ENCODE data around the gene NEDD8. TPM values are rescaled to one million over a fixed set of nuclear protein-coding genes. Genes with fewer than 3 reads are reported as not detected.
A peak's percentile ranks its signal among the peaks of the same experiment; 100 is the strongest.

NEDD8 gene
- total RNA-seq, 1 donor from 2014 or later, result 251 TPM

DNA sequence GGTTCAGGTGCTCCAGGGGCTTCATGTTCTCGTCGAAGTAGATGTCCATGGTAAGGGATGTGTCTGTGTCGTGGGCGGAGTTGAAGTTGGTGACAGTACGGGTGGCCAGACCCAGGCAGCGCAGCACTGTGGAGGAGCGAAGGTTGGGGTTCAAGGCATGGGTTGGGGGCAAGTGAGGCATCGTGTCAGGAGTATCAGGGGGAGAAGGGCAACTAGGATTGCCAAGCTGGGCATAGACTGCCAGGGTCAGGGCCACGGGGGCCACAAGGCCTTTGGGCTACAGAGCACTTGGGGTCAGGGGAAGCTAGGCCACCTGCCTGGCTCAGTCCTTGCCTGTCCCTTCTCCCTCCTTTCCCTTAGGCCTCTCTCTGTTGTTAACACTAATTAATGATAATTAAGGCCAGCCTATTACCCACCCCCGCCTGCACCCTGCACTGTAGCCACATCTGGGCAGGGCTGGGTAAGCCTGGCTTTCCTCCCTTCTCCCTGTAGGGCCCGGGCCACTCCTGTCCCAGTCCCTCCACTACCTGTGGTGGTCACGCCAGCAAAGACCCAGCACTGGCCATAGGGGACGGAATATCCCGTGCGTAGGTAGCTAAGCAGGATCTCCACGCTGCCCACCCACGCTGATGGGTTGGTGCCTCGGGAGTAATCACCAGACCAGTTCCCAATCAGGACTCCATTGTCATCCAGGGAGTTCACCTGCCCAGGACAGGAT is 26.5 kb upstream of the NEDD8 start:
- no peak for DNase-seq (ENCODE audit: low read depth)
- TF ChIP-seq EZH2 (IDR thresholded peaks at IDR 0.05; ENCODE audit: insufficient read depth, low read length), result no peak
- no peak for TF ChIP-seq CTCF (IDR thresholded peaks at IDR 0.05; ENCODE audit: insufficient read depth, low read depth, low read length)
- Histone ChIP-seq H3K4me3 (ENCODE audit: insufficient read depth, low read depth, low read length) (no peak overlapping the region), H3K27ac (ENCODE audit: low read depth, low read length) (no peak overlapping the region), H4K20me1 (ENCODE audit: insufficient read depth, low read length) (no peaks in the 10 kb centered on the region), H3K4me2 (ENCODE audit: low read length) (no peak overlapping the region), H3K36me3 (ENCODE audit: insufficient read depth, low read length) (no peaks in the 10 kb centered on the region), H3K27me3 (ENCODE audit: insufficient read depth, low read length) (no peaks in the 10 kb centered on the region), H3K79me2 (ENCODE audit: insufficient read depth, low read length) (no peaks in the 10 kb centered on the region), H3K9ac (ENCODE audit: low read length) (no peak overlapping the region), H3K4me1 (ENCODE audit: insufficient read depth, low read length) (peaks cover 3% of the 10 kb centered on the region), H3K9me3 (ENCODE audit: insufficient read depth, low read depth, low read length) (no peaks in the 10 kb centered on the region), H2AFZ (ENCODE audit: low read depth, low read length) (no peak overlapping the region)
- Mint-ChIP-seq H3K9me3 (ENCODE audit: unreplicated experiment) (no peaks in the 10 kb centered on the region), H3K27ac (ENCODE audit: unreplicated experiment) (no peak overlapping the region), H3K36me3 (ENCODE audit: low read depth, unreplicated experiment) (peaks cover 25% of the 10 kb centered on the region), H3K27me3 (ENCODE audit: low read depth, unreplicated experiment) (peaks cover 8% of the 10 kb centered on the region), H3K4me1 (ENCODE audit: low read depth, unreplicated experiment) (peaks cover 5% of the 10 kb centered on the region), H3K4me3 (ENCODE audit: unreplicated experiment) (no peak overlapping the region)
- no peak for FAIRE-seq

DNA sequence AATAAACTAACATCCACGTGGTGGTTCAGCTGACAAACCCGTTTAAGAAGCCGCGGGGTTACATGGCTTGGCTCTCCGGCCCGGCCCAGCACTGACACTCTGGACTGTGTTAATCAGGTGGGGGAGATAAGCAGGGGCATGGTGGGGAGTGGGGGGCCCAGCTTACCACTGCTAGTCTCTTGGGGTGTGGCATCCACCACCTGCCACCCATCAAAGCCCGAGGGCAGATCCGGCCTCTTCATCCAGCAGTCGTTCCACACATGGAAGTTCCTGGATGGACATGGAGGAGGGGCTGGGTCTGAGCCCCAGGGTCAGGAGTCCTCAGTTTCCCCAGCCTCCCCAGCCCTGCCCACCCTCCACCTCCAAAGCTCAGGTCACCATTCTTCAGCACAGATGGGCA is 26.0 kb upstream of the NEDD8 start:
- Mint-ChIP-seq H3K9me3 (ENCODE audit: unreplicated experiment) (no peaks in the 10 kb centered on the region), H3K27me3 (ENCODE audit: low read depth, unreplicated experiment) (peaks cover 8% of the 10 kb centered on the region), H3K4me1 (ENCODE audit: low read depth, unreplicated experiment) (peaks cover 5% of the 10 kb centered on the region), H3K36me3 (ENCODE audit: low read depth, unreplicated experiment) (peaks cover 25% of the 10 kb centered on the region), H3K4me3 (ENCODE audit: unreplicated experiment) (no peak overlapping the region), H3K27ac (ENCODE audit: unreplicated experiment) (no peak overlapping the region)
- FAIRE-seq (no peak), DNase-seq (ENCODE audit: low read depth) (no peak)
- H3K4me2 ChIP-seq (ENCODE audit: low read length), result no peak overlapping the region
- H3K79me2 ChIP-seq (ENCODE audit: insufficient read depth, low read length), result no peaks in the 10 kb centered on the region
- no peak for TF ChIP-seq CTCF (IDR thresholded peaks at IDR 0.05; ENCODE audit: insufficient read depth, low read depth, low read length)
- no peak overlapping the region for H3K27ac ChIP-seq (ENCODE audit: low read depth, low read length)
- no peaks in the 10 kb centered on the region for H3K27me3 ChIP-seq (ENCODE audit: insufficient read depth, low read length)
- H3K4me1 ChIP-seq (ENCODE audit: insufficient read depth, low read length), result peaks cover 3% of the 10 kb centered on the region
- no peak overlapping the region for H3K4me3 ChIP-seq (ENCODE audit: insufficient read depth, low read depth, low read length)
- no peaks in the 10 kb centered on the region for H3K36me3 ChIP-seq (ENCODE audit: insufficient read depth, low read length)
- H4K20me1 ChIP-seq (ENCODE audit: insufficient read depth, low read length), result no peaks in the 10 kb centered on the region
- H2AFZ ChIP-seq (ENCODE audit: low read depth, low read length), result no peak overlapping the region
- no peaks in the 10 kb centered on the region for H3K9me3 ChIP-seq (ENCODE audit: insufficient read depth, low read depth, low read length)
- H3K9ac ChIP-seq (ENCODE audit: low read length), result no peak overlapping the region

DNA sequence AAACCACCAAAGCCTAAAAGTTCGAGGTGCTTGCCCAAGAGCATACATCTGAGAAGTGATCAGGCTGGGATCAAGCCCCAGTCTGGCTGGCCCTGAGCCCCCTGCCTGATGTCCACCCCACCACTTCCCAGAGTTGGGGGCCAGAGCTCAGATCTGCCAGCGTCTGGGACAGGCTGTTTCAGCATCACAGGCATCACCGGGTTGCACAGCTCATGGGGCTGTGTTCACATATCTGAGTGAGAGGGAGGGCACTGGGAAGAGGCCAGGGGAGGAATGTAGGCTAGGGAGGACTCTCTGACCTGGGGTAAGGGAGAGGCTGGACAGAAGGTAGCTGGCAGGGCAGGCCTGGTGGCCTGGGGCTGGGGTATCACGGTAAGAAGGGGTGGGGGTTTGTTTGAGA is 24.8 kb upstream of the NEDD8 start:
- Mint-ChIP-seq H3K36me3 (ENCODE audit: low read depth, unreplicated experiment) (peaks cover 22% of the 10 kb centered on the region), H3K9me3 (ENCODE audit: unreplicated experiment) (no peaks in the 10 kb centered on the region), H3K27me3 (ENCODE audit: low read depth, unreplicated experiment) (peaks cover 6% of the 10 kb centered on the region), H3K4me1 (ENCODE audit: low read depth, unreplicated experiment) (peaks cover 5% of the 10 kb centered on the region), H3K4me3 (ENCODE audit: unreplicated experiment) (no peak overlapping the region), H3K27ac (ENCODE audit: unreplicated experiment) (peak overlapping the region; percentile 12)
- H4K20me1 ChIP-seq (ENCODE audit: insufficient read depth, low read length), result no peaks in the 10 kb centered on the region
- no peak overlapping the region for H3K9ac ChIP-seq (ENCODE audit: low read length)
- FAIRE-seq, result no peak
- no peak overlapping the region for H3K4me3 ChIP-seq (ENCODE audit: insufficient read depth, low read depth, low read length)
- no peak overlapping the region for H3K4me2 ChIP-seq (ENCODE audit: low read length)
- H3K4me1 ChIP-seq (ENCODE audit: insufficient read depth, low read length), result peaks cover 7% of the 10 kb centered on the region
- no peaks in the 10 kb centered on the region for H3K79me2 ChIP-seq (ENCODE audit: insufficient read depth, low read length)
- TF ChIP-seq CTCF (IDR thresholded peaks at IDR 0.05; ENCODE audit: insufficient read depth, low read depth, low read length), result no peak
- no peak for TF ChIP-seq EZH2 (IDR thresholded peaks at IDR 0.05; ENCODE audit: insufficient read depth, low read length)
- no peaks in the 10 kb centered on the region for H3K9me3 ChIP-seq (ENCODE audit: insufficient read depth, low read depth, low read length)
- H3K27ac ChIP-seq (ENCODE audit: low read depth, low read length), result no peak overlapping the region
- no peaks in the 10 kb centered on the region for H3K36me3 ChIP-seq (ENCODE audit: insufficient read depth, low read length)
- no peak for DNase-seq (ENCODE audit: low read depth)
- H3K27me3 ChIP-seq (ENCODE audit: insufficient read depth, low read length), result no peaks in the 10 kb centered on the region
- H2AFZ ChIP-seq (ENCODE audit: low read depth, low read length), result no peak overlapping the region

All from astrocyte (in vitro differentiated cells and primary cell).